ENCODE measurements around the gene PRDM16.

The PRDM16 gene

GRCh38 chr1:3403388-3404231 lies 334.6 kb downstream of the PRDM16 start:
- no peak overlapping the region for H3K4me3 ChIP-seq (ENCODE audit: low read length)
- H3K4me1 ChIP-seq (ENCODE audit: control insufficient read depth, insufficient read depth, low read length): no peaks in the 10 kb centered on the region
- H3K27me3 ChIP-seq (ENCODE audit: control insufficient read depth, insufficient read depth, low read length): no peaks in the 10 kb centered on the region
- no peaks in the 10 kb centered on the region for H3K9me3 ChIP-seq (ENCODE audit: control insufficient read depth, low read length)
- H3K9ac ChIP-seq (ENCODE audit: low read length): no peak overlapping the region
- no peaks in the 10 kb centered on the region for H3K36me3 ChIP-seq (ENCODE audit: control insufficient read depth, insufficient read depth, low read length)

GRCh38 chr1:3404301-3404700 lies 335.3 kb downstream of the PRDM16 start:
- Histone ChIP-seq H3K4me1 (ENCODE audit: control insufficient read depth, insufficient read depth, low read length) (no peaks in the 10 kb centered on the region), H3K9ac (ENCODE audit: low read length) (no peak overlapping the region), H3K4me3 (ENCODE audit: low read length) (no peak overlapping the region), H3K36me3 (ENCODE audit: control insufficient read depth, insufficient read depth, low read length) (no peaks in the 10 kb centered on the region), H3K27me3 (ENCODE audit: control insufficient read depth, insufficient read depth, low read length) (no peaks in the 10 kb centered on the region), H3K9me3 (ENCODE audit: control insufficient read depth, low read length) (no peaks in the 10 kb centered on the region)

GRCh38 chr1:3404801-3405200 lies 335.8 kb downstream of the PRDM16 start:
- Histone ChIP-seq H3K4me1 (ENCODE audit: control insufficient read depth, insufficient read depth, low read length) (peaks cover 3% of the 10 kb centered on the region), H3K36me3 (ENCODE audit: control insufficient read depth, insufficient read depth, low read length) (no peaks in the 10 kb centered on the region), H3K9ac (ENCODE audit: low read length) (no peak overlapping the region), H3K9me3 (ENCODE audit: control insufficient read depth, low read length) (no peaks in the 10 kb centered on the region), H3K4me3 (ENCODE audit: low read length) (no peak overlapping the region), H3K27me3 (ENCODE audit: control insufficient read depth, insufficient read depth, low read length) (no peaks in the 10 kb centered on the region)

DNA sequence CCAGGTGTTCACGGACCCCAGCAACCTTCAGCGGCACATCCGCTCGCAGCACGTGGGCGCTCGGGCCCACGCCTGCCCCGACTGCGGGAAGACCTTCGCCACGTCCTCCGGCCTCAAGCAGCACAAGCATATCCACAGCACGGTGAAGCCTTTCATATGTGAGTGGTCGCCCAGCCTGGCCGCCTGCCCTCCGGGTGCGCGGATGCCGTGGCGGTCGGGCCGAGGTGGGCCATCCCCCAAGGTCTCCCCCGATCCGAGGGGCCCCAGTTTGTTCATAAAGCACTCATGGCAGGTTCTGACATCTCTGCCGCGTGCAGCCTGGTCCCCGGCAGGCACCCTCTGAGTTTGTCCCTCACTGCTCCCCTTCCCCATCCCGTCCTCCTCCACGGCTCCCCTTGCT lies 336.5 kb downstream of the PRDM16 start:
- Histone ChIP-seq H3K36me3 (ENCODE audit: control insufficient read depth, insufficient read depth, low read length) (no peaks in the 10 kb centered on the region), H3K4me3 (ENCODE audit: low read length) (no peak overlapping the region), H3K4me1 (ENCODE audit: control insufficient read depth, insufficient read depth, low read length) (peaks cover 7% of the 10 kb centered on the region), H3K27me3 (ENCODE audit: control insufficient read depth, insufficient read depth, low read length) (no peaks in the 10 kb centered on the region), H3K9me3 (ENCODE audit: control insufficient read depth, low read length) (no peaks in the 10 kb centered on the region), H3K9ac (ENCODE audit: low read length) (no peak overlapping the region)

- Histone ChIP-seq H3K4me1 (ENCODE audit: control insufficient read depth, insufficient read depth, low read length) (peaks cover 7% of the 10 kb centered on the region), H3K4me3 (ENCODE audit: low read length) (no peak overlapping the region), H3K36me3 (ENCODE audit: control insufficient read depth, insufficient read depth, low read length) (no peaks in the 10 kb centered on the region), H3K9me3 (ENCODE audit: control insufficient read depth, low read length) (no peaks in the 10 kb centered on the region), H3K9ac (ENCODE audit: low read length) (no peak overlapping the region), H3K27me3 (ENCODE audit: control insufficient read depth, insufficient read depth, low read length) (no peaks in the 10 kb centered on the region)
Measured at GRCh38 chr1:3405974-3406867, 337.2 kb downstream of the PRDM16 start.

DNA sequence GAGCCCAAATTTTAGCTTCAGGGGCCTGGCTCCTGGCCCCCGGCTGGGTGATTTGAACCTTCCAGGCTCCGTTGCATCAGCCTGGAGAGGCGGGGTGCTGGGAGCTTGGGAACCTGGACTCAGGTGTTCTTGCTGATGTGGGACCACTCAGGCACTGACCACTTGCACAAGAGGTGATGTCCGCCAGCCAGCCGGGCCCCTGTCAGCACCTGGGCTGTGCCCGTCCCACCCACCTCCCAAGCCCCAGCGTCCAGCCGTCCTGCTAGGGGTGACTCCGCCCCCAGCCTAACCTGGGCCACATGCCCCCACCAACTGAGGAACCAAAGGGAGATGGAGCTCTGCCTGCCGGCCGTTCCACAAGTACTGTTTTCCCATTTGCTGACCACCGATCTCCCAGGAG lies 338.0 kb downstream of the PRDM16 start:
- H3K27me3 ChIP-seq (ENCODE audit: control insufficient read depth, insufficient read depth, low read length): no peaks in the 10 kb centered on the region
- H3K4me3 ChIP-seq (ENCODE audit: low read length): no peak overlapping the region
- no peak overlapping the region for H3K9ac ChIP-seq (ENCODE audit: low read length)
- no peaks in the 10 kb centered on the region for H3K9me3 ChIP-seq (ENCODE audit: control insufficient read depth, low read length)
- peaks cover 7% of the 10 kb centered on the region for H3K4me1 ChIP-seq (ENCODE audit: control insufficient read depth, insufficient read depth, low read length)
- no peaks in the 10 kb centered on the region for H3K36me3 ChIP-seq (ENCODE audit: control insufficient read depth, insufficient read depth, low read length)

DNA sequence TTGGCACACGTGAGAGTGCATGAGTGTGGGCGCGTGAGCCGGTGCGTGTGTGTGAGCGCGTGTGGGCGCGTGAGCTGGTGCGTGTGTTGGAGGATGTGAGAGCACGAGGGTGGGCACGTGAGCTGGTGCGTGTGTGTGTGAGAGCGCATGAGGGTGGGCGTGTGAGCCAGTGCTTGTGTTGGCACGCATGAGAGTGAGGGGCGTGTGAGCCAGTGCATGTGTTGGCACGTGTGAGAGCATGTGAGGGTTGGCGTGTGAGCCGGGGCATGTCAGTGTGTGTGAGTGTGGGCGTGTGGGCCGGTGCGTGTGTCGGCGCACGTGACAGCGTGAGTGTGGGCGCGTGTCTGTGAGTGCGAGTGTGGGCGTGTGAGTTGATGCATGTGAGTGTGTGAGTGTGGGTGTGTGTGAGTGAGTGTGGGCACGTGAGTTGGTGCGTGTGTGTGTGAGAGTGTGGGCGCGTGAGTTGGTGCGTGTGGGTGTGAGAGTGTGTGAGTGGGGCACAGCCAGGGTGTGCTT lies 339.8 kb downstream of the PRDM16 start:
- no peak overlapping the region for H3K9ac ChIP-seq (ENCODE audit: low read length)
- no peaks in the 10 kb centered on the region for H3K36me3 ChIP-seq (ENCODE audit: control insufficient read depth, insufficient read depth, low read length)

DNA sequence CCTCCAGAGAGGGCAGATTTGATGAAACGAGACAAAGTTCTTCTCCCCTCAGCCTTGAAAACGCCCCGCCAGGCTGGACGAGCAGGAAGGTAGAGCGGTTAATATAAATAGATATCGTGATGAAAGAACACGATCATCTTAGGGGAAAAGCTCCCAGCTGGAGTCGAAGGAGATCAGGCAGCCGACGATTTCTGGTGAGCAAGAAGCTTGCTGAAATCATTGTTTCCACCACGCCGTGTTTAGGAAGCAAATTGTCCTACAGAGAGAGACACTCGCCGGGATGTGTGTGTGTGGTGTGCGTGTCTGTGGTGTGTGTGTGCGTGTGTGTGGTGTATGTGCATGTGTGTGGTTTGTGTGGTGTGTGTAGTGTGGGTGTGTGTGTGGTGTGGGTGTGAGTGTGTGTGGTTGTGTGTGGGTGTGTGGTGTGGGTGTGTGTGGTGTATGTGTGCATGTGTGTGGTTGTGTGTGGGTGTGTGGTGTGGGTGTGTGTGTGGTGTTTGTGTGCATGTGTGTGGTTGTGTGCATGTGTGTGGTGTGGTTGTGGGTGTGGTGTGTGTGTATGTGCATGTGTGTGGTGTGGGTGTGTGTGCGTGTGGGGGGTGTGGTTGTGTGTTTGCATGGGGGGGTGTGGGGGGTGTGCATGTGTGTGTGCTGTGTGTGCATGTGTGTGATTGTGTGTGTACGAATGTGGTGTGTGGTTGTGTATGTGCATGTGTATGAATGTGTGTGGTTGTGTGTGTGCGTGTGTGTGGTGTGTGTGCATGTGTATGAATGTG lies 340.6 kb downstream of the PRDM16 start:
- no peak overlapping the region for H3K4me3 ChIP-seq (ENCODE audit: low read length)
- H3K4me1 ChIP-seq (ENCODE audit: control insufficient read depth, insufficient read depth, low read length): peaks cover 22% of the 10 kb centered on the region
- H3K9me3 ChIP-seq (ENCODE audit: control insufficient read depth, low read length): no peaks in the 10 kb centered on the region
- H3K27me3 ChIP-seq (ENCODE audit: control insufficient read depth, insufficient read depth, low read length): no peaks in the 10 kb centered on the region
- no peak overlapping the region for H3K9ac ChIP-seq (ENCODE audit: low read length)
- H3K36me3 ChIP-seq (ENCODE audit: control insufficient read depth, insufficient read depth, low read length): no peaks in the 10 kb centered on the region

More for the DNA sequence above, 339.8 kb downstream of the PRDM16 start:
- no peaks in the 10 kb centered on the region for H3K27me3 ChIP-seq (ENCODE audit: control insufficient read depth, insufficient read depth, low read length)
- H3K9me3 ChIP-seq (ENCODE audit: control insufficient read depth, low read length): no peaks in the 10 kb centered on the region
- no peak overlapping the region for H3K4me3 ChIP-seq (ENCODE audit: low read length)
- peaks cover 15% of the 10 kb centered on the region for H3K4me1 ChIP-seq (ENCODE audit: control insufficient read depth, insufficient read depth, low read length)

DNA sequence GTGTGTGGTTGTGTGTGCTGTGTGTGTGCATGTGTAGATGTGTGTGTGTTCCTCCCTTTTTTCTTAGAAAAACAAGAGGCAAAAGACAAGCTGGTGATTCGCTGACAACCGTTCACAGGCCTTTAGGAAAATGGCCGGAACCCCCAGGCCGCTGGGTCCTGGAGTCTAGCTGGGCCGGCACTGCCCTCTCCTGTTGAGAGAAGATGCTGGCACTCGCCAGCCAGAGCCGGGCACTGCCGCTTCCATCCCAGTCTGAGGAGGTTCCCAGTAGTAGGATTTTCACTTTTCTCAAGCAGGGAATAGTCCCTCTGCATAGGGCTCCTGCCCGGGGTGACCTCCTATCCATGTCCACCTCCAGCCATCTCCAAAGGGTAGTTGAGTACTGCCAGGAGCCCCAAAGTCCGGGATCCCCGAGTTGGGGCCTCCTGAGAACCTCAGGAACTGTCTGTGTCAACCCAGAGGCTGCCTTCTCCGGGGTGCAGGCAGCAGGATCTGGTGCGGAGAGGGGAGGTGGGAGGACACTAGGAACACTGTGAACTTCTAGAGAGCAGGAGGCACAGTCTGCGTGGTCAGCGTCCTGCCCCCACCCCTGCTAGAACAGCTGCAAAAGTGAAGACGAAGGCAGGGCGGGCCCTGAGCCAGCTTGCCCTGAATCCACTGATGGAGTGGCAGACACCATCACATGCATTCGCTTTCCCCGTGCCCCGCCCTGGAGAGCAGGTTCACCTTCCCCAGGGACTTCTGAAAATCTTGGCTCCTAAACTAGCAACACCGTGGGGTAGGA lies 341.3 kb downstream of the PRDM16 start:
- H3K9me3 ChIP-seq (ENCODE audit: control insufficient read depth, low read length): no peaks in the 10 kb centered on the region

GRCh38 chr1:3411806-3412205 lies 342.8 kb downstream of the PRDM16 start:
- no peaks in the 10 kb centered on the region for H3K36me3 ChIP-seq (ENCODE audit: control insufficient read depth, insufficient read depth, low read length)
- no peak overlapping the region for H3K4me3 ChIP-seq (ENCODE audit: low read length)
- no peaks in the 10 kb centered on the region for H3K27me3 ChIP-seq (ENCODE audit: control insufficient read depth, insufficient read depth, low read length)
- H3K9me3 ChIP-seq (ENCODE audit: control insufficient read depth, low read length): peaks cover 4% of the 10 kb centered on the region
- H3K4me1 ChIP-seq (ENCODE audit: control insufficient read depth, insufficient read depth, low read length): peaks cover 43% of the 10 kb centered on the region
- H3K9ac ChIP-seq (ENCODE audit: low read length): no peak overlapping the region

More for the DNA sequence above, 341.3 kb downstream of the PRDM16 start:
- Histone ChIP-seq H3K4me1 (ENCODE audit: control insufficient read depth, insufficient read depth, low read length) (peaks cover 30% of the 10 kb centered on the region), H3K4me3 (ENCODE audit: low read length) (no peak overlapping the region), H3K27me3 (ENCODE audit: control insufficient read depth, insufficient read depth, low read length) (no peaks in the 10 kb centered on the region), H3K36me3 (ENCODE audit: control insufficient read depth, insufficient read depth, low read length) (no peaks in the 10 kb centered on the region), H3K9ac (ENCODE audit: low read length) (no peak overlapping the region)

GRCh38 chr1:3412376-3412775 lies 343.4 kb downstream of the PRDM16 start:
- Histone ChIP-seq H3K27me3 (ENCODE audit: control insufficient read depth, insufficient read depth, low read length) (no peaks in the 10 kb centered on the region), H3K9ac (ENCODE audit: low read length) (no peak overlapping the region), H3K4me1 (ENCODE audit: control insufficient read depth, insufficient read depth, low read length) (peaks cover 49% of the 10 kb centered on the region), H3K36me3 (ENCODE audit: control insufficient read depth, insufficient read depth, low read length) (no peaks in the 10 kb centered on the region), H3K4me3 (ENCODE audit: low read length) (no peak overlapping the region), H3K9me3 (ENCODE audit: control insufficient read depth, low read length) (peaks cover 7% of the 10 kb centered on the region)
